Coronary artery (tissue), 2 donors: ENCODE data around the gene CD70.
"Not testable (repeated sequence)": the region's sequence is repeated elsewhere in the genome, so short reads cannot be mapped to it uniquely, and the experiment has no call there.

Experiments used
- DNase-seq: peaks from one replicate; pipeline ENCODE4 v3.0.0-alpha.2; 2017; ENCODE audit warnings: low spot score
- H3K27ac ChIP-seq, 2 donors: fragments of 200-600 bp; sonication (generic); one replicate each; pipeline ENCODE4 v1.5.1; 2016 to 2019
- H3K4me3 ChIP-seq: fragments of 200-600 bp; sonication (generic); 2 replicates; pipeline ENCODE4 v1.5.1; 2016; ENCODE audit warnings: mild to moderate bottlenecking, moderate library complexity
- TF ChIP-seq, protein P1 (sequence below): fragments of 200-600 bp; sonication (generic); IDR thresholded peaks from one replicate; pipeline ENCODE4 v1.5.1; 2019; ENCODE audit warnings: antibody characterized with exemption

Gene CD70

DNA sequence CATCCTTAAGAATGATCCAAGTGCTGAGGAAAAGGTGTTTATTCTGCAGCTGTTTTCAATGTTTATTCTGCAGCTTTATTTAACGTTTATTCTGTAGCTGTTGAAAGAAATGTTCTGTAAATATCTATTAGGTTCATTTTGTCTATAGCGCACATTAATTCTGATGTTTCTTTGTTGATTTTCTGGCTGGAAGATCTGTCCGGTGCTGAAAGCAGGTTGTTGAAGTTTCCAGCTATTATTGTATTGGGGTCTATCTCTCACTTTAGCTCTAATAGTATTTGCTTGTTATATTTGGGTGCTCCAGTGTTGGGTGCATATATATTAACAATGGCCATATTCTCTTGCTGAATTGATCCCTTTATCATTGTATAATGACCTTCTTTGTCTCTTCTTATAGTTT is 20.2 kb downstream of the CD70 start:
- Histone ChIP-seq H3K4me3 (no peak overlapping the region), H3K27ac (no peak overlapping the region)
- TF ChIP-seq, protein P1, sequence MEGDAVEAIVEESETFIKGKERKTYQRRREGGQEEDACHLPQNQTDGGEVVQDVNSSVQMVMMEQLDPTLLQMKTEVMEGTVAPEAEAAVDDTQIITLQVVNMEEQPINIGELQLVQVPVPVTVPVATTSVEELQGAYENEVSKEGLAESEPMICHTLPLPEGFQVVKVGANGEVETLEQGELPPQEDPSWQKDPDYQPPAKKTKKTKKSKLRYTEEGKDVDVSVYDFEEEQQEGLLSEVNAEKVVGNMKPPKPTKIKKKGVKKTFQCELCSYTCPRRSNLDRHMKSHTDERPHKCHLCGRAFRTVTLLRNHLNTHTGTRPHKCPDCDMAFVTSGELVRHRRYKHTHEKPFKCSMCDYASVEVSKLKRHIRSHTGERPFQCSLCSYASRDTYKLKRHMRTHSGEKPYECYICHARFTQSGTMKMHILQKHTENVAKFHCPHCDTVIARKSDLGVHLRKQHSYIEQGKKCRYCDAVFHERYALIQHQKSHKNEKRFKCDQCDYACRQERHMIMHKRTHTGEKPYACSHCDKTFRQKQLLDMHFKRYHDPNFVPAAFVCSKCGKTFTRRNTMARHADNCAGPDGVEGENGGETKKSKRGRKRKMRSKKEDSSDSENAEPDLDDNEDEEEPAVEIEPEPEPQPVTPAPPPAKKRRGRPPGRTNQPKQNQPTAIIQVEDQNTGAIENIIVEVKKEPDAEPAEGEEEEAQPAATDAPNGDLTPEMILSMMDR = no peak
- DNase-seq = no peak

DNA sequence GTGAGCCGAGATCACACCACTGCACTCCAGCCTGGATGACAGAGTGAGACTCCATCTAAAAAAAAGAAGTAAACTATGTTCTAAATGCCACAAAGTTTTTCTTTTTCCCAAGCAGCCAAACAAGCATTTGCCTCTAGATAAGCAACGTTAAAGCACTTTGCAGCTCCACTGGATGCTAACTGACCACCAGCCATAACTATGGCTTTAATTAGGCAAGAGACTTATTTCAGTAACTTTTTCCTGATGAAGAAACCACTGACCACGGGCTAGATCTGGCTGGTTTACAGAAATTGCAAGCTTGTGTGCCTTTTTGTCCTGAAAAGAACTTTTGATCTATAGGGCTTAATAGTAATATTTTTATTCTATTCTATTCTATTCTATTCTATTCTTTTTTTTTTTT is 22.1 kb downstream of the CD70 start:
- H3K4me3 ChIP-seq = no peak overlapping the region
- TF ChIP-seq, protein P1 = no peak
- DNase-seq = no peak
- H3K27ac ChIP-seq = no peak overlapping the region

DNA sequence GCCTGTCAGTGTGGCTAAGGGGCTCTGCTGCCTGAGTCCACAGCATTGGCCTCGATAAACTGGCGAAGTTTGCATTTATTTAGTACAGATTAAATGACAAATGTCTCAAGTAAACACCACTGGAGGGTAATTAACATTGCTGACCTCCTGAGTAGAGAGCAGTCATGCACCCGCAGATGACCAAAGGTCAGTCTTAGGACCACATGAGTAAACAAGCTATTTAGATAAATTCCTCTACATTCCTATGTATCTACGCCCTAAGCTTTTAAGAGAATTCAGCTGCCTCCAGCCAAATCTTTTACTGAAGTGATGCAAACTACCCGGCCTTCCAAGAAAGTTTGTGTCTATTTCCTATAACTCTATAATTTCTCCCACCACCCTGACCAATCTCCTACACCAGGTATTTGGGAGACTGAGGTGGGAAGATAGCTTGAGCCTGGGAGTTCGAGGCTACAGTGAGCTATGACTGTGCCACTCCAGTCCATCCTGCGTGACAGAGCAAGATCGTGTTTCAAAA is 22.9 kb downstream of the CD70 start:
- no peak overlapping the region for H3K27ac ChIP-seq
- TF ChIP-seq, protein P1 = no peak
- no peak for DNase-seq
- H3K4me3 ChIP-seq = no peak overlapping the region

DNA sequence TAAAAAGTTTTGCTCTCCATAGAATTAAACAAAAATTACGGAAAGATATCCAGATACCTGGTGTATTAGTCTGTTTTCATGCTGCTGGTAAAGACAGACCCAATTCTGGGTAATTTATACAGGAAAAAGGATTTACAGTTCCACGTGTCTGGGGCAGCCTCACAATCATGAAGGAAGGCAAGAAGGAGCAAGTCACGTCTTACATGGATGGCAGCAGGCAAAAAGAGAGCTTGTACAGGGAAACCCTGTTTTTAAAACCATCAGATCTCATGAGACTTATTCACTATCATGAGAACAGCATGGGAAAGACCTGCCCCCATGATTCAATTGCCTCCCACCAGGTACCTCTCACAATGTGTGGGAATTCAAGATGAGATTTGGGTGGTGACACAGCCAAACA is 24.2 kb downstream of the CD70 start:
- H3K4me3 ChIP-seq, H3K27ac ChIP-seq, DNase-seq: not testable (repeated sequence)

DNA sequence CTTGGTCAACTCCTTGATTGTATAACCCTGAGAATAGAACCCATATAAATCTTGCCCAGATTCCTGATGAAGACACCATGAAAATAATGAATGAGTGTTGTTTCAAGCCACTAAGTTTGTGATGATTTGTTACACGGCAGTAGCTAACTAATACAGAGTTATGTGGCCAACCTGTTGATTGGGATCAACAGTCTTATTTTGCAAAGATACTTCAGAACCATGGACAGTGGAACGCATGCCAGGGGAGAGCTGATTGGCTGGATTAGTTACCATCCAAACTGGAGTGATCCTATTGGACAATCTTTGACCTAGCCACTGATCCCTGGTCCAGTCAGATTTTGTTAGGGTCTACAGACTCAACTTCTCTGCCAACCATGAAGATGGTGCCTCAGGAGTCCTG is 26.6 kb downstream of the CD70 start:
- H3K27ac ChIP-seq = no peak overlapping the region
- TF ChIP-seq, protein P1 = no peak
- H3K4me3 ChIP-seq = no peak overlapping the region
- DNase-seq = no peak

DNA sequence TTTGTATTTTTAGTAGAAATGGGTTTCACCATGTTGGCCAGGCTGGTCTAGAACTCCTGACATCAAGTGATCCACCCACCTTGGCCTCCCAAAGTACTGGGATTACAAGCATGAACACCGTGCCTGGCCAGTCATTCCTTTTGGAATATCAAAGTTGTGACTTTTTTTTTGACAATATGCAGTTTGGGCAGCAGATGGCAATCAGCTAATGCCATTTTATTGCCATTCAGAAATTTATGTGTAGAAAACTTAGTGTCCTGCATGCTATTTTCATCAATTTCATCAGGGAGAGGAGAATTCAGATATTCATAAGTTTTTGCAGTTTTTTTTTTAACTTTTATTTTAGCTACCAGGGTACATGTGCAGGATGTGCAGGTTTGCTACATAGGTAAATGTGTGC is 28.5 kb downstream of the CD70 start:
- H3K4me3 ChIP-seq, DNase-seq: not testable (repeated sequence)

DNA sequence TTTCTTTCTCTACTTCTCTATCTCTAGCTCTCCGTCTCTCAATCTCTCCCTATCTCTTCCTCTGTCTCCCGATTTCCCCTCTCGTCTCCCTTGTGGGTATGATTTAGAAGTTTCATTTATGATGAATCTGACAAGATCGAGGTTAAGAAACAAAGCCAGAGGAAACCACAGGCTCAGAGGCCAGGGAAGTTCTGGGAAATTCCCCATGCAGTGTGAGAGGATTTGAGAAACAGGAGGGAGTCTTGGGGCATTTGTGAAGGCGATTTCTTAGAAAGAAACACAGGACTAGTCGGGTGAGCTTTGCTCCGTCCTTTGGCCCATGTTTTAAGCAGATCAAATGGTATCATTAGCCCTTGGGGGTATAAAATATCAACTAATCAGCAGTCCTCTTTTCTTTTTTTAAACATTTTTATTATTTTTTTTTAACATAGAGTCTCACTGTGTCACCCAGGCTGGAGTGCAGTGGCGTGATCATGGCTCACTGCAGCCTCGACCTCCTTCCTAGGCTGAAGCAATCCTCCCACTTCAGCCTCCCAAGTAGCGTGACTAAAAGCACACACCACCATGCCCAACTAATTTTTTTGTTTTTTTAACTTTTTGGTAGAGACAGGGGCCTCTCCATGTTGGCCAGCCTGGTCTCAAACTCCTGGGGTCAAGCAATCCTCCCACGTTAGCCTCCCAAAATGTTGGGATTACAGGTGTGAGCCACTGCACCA is 34.3 kb downstream of the CD70 start:
- Histone ChIP-seq H3K27ac (no peak overlapping the region), H3K4me3 (no peak overlapping the region)
- no peak for DNase-seq
- TF ChIP-seq, protein P1 = no peak

More for the DNA sequence above, 28.5 kb downstream of the CD70 start:
- not testable (repeated sequence) for H3K27ac ChIP-seq

DNA sequence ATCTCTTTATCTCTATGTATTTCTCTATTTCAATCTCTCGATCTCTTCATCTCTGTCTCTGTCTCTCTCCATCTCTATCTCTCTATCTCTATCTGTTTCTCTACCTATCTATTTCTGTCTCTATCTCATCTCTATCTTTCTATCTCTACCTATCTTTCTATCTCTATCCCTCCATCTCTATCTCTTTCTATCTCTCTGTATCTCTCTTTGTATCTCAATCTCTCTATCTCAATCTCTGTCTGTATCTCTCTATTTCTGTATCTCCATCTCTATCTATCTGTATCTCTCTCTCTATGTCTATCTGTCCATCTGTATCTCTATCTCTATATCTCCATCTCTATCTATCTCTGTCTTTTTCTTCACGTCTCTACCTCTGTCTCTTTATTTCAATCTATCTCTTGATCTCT is 34.9 kb downstream of the CD70 start:
- TF ChIP-seq, protein P1 = no peak
- H3K27ac ChIP-seq = no peak overlapping the region
- no peak overlapping the region for H3K4me3 ChIP-seq
- DNase-seq = no peak
